SKM-1 treated with dmso at 0.1 percent for 144 hours (cell line): Measurements from ENCODE around the gene SPATS2.

ENCODE experiments used
- DNase-seq: peaks from one replicate; lab custom pipeline; 2025; ENCODE audit not compliant: unreplicated experiment; lab: John Stamatoyannopoulos, UW

SPATS2 gene

DNA sequence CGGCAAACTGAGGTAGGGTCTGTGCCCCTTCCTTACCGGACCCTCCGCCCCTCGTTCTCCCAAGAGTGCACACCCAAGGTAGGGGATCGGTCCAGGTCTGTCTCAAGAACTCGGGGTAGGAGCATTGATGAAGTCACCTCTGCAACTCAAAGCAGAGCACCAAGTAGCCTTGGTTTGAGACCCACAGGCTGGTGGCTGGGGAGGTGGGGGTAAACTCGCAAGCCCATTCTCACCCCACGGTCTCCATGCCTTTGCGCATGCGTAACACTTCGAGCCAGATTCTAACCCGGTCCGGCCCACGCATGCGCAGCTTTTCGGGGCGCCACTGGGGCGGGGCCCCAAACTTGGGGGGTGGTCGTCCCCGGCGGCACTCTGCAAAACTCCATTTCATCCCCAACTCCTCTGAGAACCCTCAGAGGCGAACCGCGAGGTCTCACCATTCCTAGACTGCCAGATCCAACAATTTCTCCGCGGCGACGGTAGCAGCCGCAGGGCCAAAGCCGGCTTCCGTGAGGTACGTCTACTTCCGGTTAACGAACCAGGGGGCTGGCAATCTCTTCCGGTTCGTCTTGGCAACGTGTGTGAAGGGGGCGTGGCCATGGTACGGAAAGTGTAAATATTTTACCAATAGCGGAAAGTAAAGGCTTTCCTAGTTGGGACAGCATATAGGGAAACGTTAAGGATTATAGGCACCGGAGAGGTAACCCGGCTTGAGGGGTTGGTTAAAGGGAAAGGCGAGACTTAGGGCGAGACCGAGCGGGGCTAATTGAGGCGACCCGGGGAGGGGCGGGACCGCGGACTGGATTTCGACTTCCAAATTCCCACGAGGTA is 200.6 kb downstream of the SPATS2 start, which contains the start of gene MCRS1:
Gene MCRS1 (minus strand): TSS at position 532 of the 831 bp plus-strand sequence. CDS start 1,411 bp downstream, outside the sequence.
- peak; percentile 68 for DNase-seq

GRCh38 chr12:49568442-49569162 is 201.3 kb downstream of the SPATS2 start:
- no peak for DNase-seq
